HG03460 (cell line): ENCODE results near the gene CDH4.
"Not testable (repeated sequence)": the region's sequence is repeated elsewhere in the genome, so short reads cannot be mapped to it uniquely, and the experiment has no call there.

Experiments
- ATAC-seq: cut with Tn5 transposase; IDR thresholded peaks from one replicate; pipeline ENCODE4 v1.9.1; 2021; ENCODE audit not compliant: unreplicated experiment

The CDH4 gene

DNA sequence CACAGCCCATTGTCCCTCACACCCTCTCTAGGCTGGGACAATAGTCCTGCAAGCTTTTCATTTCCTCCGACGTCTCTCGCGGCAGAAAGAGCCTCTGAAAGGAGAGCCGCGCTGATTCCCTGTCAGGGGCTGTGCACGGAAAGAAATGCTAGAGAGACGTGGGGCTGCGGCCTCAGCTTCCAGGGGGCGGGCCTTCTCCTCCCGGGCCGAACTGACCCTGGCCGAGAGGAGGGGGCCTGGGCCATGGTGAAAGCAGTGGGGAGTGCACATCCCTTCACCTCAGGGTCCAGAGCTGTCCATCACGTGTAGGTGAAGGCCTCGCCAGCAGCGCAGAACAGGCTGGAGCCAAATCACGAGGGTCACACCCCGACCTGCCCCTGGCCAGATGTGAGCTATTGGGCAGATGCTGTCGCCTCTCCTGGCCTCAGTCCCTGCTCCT lies 593.2 kb downstream of the CDH4 start:
- no peak for ATAC-seq

DNA sequence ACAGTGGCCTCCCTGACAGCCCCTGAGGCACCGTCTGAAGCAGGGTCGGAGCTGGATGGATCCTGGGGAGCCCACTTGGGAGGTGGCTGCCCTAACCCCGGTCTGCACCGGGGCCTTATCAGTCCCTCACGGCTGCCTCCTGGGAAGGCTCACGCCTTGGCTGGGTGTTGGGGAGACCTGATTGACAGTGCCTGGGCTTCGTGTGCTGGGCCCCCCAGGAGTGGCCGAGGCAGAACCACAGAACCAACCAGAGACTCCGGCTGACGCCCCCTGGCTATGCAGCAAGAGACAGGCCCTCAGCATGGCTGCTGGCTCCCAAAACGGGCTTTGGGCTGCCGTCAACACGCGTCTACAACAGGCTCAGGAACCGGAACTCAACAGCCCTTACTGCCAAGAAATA lies 594.0 kb downstream of the CDH4 start:
- ATAC-seq, result no peak

DNA sequence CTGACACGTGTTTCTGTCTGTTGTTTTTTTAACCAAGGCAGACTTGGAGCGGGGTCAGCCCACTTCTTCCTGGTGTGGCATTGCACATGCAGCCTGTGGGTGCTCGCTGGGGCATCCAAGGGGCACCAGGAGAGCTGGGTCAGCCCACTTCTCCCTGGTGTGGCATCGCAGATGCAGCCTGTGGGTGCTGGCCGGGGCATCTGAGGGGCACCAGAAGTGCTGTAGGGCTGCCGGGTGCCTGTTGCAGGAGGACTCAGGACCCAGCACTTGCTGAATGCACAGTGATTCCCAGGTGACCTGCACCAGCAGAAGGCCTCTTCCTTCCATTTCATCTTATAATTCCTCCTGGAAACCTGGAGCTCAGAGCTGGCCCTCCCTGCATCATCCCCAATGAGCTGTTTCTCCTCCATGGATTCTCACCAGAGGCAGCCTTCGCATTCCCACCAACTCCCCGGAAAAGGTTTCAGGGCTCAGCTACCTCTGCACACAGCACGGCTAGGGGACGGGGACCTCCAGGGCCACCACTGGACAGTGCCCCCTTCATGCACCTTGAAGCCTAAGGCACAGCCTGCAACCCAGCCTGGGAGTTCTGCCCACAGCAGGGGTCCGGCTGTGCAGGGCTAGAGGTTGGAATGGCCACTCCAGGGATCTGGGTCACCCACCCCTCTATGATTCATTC lies 594.8 kb downstream of the CDH4 start:
- no peak for ATAC-seq

DNA sequence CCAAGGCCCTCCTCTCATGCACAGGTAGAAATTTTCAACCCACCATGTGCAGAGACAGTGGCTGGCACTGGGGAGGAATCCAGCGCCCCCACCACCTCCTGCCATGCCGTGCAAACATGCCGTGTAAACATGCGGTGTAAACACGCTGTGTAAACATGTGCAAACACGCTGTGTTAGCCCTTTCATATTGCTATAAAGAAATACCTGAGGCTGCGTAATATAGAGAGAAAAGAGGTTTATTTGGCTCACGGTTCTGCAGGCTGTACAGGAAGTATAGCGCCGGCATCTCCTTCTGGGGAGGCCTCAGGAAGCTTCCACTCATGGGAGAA lies 595.3 kb downstream of the CDH4 start:
- ATAC-seq, result no peak

DNA sequence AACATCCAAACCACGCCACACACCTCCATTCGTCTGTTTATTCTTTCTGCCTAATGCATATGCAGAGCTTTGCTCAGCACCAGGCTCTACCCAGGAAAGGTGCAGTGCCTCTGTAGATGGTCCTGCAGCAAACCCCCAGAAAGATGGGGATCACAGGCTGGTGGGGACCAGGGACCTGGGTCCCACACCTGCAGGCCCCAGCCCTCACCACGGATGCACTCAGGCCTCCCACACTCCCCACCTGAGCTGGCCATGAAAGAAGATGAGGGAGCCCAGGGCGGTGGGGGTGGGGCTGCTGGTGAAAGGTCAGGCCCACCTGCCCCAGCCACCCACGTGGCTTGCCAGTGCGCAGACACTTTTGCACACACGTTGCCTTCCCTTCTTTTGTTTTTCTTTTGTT lies 595.9 kb downstream of the CDH4 start:
- no peak for ATAC-seq

DNA sequence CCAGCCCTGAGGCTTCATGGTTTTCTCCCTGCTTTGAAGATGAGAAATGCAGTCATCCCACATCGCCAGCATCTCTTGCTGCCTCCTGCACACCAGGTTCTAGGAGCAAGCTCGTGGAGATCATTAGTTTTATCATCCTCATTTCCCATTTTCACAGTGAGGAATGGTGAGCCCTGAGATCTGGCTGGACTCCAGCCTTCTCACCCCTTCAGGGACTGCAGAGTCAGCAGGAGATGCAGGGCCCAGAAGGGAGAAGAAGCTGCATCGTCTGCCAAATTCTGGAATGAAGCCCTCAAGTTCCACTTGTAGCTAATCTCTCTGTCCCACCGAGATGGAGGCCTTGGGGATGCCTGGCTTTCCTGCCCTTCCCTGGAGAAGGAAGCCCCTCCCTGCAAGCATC lies 596.8 kb downstream of the CDH4 start:
- ATAC-seq, result no peak

DNA sequence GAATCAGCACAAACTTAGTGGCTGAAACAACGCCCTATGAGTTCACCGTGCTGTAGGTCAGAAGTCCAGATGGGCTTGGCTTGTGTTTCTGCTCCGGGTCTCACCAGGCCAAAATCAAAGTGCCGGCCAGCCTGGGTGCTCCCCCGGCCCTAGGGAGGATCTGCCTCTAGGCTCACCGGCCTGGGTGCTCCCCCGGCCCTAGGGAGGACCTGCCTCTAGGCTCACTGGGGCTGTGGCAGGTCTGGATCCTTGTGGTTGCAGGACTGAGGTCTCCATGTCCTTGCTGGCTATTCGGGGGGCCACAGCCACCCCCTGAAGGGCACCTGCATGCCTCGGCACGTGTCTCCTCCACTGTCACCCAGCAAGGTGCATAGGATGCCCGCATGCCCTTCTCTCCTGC lies 597.3 kb downstream of the CDH4 start:
- no peak for ATAC-seq

DNA sequence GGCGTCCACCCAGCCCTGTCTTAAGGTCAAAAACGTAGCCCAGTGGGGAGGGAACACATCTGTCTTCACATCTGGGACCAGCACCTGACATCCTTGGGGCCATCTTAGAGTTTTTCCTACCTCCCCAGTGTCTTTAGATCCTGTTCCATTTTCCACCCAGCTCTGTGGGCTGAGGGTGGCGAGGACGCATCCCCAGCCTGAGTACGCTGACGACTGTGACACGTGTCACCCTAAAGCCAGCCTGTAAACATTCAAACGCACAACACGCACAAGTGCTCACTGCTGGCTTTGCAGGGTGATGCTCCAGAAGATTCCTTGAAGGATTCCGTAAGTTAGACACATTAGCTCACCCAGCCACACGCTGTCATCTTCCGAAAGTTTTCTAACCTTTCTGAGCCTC lies 597.8 kb downstream of the CDH4 start:
- no peak for ATAC-seq

DNA sequence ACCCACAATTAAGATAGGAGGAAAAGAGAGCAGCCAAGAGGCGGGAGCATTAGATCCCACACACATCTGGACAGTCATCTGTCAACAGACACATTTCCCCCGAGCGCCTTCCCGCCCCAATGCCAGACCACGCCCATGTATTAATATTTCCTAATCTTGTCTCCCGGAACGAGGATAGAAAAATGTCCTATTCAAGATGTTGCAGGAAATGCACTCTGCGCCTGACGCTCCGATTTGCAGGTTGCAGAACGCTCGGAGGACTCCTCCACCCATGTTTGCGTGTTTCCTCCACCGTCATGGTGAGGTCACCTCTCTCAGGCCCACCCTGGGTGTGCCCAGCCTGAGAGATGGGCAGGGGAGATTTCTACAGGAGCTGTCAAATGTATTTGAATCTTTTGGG lies 598.4 kb downstream of the CDH4 start:
- ATAC-seq, result no peak

DNA sequence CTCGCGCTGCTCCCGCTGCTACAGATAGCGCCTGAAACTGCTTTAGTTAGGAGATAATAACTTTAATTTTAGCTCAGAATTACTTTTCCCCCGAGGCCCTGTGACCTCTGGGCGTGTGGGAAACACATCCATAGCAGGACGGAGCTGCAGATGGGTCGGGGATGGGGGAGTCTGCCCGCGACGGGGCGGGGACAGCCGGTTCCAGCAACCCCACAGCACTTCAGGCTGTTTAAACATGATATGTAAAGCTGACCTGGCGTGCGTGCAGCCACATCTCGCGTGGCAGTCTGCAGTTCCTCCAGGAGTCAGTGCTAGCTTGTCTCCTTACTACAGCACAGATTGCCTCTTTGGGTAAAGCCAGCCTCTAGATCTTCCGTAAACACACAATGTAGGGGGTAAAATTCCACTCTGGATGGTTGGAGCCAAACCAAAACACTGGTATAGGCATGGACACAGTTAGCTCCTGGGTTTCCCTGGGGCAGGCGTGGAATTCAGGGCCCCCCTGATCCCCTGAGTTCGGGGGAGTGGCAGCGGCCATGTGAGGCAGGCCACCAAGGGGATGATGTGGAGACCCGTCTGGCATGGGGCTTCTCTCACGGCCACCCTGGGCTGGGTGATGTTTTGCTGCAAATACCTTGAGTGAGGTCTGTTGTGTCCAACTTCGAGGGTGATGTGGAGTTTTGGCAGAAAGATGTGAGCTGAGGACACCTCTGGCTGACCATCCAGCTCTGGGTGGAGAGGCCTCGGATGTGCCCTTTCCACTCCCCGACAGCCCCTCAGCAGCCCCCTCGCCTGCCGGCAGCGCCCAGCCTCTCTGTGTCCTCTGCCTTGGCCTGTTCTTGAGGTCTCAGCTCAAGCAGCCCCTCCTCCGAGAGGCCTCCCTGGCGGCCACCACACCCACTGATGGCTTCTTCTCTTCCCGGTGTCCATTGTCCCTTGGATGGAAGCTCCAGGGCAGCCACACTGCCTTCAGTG lies 599.2 kb downstream of the CDH4 start:
- no peak for ATAC-seq

DNA sequence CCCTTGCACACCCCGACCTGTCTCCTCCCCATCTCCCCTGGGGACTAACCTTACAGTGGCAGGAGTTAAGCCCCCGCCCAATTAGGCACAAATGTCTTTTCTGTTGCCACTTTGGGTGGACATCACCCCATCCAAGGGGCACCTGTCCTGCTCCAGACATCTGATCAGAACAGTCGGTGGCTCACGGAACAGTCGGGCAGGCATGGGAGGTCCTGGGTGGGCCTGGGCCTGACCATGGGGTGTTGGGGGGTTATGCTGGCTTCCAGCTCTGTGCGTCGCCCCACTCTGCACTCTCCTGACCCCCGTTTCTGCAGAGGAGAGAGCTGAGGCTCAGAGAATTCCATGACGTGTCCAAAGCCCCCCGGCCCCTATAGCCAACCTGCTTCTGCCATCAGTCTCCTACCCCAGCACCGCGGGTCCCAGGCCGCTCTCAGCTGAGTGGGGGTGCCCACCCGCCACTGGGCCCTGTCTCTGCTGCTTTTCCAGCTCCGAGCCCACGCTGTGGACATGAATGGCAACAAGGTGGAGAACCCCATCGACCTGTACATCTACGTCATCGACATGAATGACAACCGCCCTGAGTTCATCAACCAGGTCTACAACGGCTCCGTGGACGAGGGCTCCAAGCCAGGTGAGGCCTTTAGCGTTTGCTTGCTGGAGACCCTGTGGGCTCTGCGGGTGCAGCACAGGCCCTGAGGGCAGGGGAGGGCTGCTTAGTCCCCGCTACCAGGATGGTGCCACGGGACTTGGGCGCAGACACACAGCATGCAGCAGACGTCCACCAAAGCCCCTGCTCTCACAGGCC lies 600.4 kb downstream of the CDH4 start:
- ATAC-seq, result no peak

DNA sequence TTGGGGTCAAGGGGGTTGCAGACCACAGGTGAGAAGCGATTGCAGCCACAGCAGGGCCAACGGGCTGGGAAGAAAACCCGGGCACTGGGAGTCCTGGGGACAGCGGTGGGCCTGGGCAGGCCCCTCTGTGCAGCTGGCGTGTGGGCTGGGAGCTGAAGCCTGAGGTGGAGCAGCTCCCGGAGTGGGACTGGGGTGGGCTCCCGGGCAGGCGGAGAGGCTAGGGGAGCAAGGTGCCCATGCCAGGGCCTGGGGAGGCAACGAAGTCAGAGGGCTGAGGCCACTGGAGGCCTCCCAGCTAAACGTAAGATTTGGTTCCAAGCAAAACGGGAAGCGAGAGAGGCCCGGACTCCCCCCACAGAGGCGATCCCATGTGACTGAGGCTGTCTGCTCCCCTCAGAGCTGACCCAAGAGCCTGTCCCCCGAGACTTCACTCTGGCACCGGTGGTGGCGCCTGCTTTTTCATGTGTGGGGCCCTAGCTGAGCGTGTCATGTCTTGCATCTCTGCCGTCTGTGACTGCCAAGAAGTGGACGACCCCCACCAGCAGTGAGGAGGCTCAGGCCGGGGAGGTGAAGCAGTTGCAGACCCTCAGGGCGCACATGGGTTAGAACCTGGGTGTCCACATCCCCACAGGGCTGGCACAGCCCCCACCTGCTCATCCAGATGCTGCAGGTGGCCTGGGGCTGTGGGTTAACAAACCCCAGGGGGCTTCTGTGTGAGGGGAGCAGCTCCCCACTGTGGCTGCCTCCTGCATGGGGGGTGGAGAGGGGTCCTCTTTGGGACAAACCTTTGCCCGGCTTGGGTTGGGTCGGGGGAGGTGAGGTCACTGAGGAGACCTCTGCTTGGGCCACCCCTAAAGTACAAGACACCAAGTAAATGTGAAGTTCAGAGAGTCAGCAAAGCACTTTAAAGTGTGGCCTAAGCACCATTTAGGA lies 601.3 kb downstream of the CDH4 start:
- ATAC-seq, result no peak

DNA sequence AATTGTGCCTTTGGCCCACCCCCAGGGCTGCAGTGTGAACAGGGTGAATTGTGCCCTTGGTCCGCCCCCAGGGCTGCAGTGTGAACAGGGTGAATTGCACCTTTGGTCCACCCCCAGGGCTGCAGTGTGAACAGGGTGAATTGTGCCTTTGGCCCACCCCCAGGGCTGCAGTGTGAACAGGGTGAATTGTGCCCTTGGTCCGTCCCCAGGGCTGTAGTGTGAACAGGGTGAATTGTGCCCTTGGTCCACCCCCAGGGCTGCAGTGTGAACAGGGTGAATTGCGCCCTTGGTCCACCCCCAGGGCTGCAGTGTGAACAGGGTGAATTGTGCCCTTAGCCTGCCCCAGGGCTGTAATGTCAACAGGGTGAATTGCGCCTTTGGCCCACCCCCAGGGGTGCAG lies 602.5 kb downstream of the CDH4 start:
- ATAC-seq, result not testable (repeated sequence)

DNA sequence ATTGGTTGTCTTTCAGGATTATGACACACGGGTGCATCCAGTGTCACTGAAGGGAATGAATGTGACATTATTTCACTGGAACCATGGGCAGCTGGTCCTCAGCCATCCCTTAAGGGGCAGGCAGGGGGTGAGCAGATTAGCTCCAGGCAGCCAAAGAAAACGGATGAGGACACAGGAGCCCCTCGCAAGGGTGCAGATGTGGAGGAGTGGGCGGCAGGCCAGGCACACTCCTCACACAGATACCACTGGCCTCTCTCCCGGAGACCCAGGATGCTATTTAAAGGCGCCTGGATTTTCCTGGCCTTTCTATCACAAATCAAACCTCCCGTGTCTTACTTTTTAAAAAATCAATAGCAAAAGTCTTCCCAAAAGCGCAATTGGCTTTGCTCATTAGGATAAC lies 603.2 kb downstream of the CDH4 start:
- no peak for ATAC-seq

DNA sequence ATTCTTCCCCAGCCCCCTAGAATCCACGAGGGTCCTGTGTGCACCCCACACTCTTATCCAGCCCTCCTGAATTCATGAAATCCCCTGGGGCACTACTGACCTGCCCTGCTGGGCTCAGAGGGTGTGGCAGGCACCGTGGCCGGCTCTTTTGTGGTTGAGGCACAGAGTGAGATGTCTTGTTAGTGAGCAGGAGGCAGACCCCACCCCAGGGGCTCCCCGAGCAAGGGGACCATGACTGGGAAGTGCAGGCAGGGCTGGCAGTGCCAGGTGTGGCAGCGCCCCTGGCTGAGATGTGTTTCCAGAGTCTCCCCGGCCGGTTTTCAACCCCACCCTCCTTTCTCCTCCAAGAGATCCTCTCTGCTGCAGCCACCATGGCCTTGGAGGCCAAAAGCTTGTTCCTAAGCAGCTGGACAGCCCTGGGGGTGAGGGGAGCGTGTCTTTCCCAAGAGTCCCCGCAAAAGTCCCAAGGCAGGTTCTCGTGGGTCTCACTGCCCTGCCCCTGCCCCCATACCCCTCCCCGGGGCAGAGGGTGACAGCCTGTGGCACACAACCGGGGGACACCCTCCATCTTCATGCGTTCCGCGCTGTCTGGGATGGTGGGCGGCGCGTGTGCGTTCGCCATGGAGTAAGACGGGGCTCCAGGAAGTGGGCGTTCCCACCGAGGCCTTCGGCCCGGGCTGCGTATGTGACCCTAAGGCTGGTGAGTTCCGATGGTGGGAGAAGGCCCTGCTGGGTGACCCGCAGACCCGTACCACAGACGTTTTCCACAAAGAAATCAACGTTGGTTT lies 604.8 kb downstream of the CDH4 start:
- ATAC-seq, result no peak

DNA sequence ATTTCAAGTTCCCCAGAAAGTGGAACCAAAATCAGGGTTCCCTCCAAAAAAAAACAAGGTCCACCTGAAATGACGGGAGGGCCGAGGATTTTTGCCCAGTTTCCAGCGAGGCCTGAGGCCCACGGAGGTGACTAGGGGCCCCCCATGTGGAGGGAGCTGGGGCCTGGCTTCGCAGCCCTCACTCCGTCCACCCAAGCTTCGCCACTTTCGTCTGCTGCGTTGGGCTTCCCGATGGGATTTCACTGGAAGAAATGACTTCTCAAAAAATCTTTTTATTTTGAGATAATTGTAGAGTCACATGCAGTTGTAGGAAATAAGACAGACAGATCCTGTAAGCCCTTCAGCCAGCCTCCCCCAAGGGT lies 605.3 kb downstream of the CDH4 start:
- no peak for ATAC-seq

DNA sequence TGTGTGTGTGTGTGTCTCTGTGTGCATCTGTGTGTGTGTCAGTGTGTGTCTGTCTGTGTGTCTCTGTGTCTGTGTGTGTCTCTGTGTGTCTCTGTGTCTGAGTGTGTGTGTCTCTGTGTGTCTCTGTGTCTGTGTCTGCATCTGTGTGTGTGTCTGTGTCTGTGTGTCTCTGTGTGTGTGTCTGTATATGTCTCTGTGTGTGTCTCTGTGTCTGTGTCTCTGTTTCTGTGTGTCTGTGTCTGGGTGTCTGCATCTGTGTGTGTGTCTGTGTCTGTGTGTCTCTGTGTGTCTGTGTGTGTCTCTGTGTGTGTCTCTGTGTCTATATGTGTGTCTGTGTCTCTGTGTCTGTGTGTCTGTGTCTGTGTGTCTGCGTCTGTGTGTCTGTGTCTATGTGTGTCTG lies 605.8 kb downstream of the CDH4 start:
- no peak for ATAC-seq

DNA sequence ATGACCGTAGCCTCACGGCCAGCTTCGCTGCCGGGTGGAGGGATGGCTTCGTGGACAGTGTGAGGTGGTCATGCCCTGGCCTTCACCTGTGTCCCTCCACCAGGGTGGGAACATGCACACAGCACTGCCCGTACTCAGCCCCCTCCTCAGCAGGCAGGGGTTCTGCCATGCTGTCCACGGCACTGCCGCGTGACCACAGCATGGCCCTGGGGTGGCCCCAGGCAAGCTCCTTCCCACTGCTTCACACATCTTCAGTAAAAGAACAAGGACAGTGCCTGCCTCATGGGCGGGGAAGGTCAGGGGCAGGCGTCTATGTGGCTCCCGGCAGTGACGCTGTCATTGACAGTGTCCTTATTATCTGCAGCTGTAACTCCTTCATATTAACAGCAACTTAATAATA lies 607.7 kb downstream of the CDH4 start:
- no peak for ATAC-seq

DNA sequence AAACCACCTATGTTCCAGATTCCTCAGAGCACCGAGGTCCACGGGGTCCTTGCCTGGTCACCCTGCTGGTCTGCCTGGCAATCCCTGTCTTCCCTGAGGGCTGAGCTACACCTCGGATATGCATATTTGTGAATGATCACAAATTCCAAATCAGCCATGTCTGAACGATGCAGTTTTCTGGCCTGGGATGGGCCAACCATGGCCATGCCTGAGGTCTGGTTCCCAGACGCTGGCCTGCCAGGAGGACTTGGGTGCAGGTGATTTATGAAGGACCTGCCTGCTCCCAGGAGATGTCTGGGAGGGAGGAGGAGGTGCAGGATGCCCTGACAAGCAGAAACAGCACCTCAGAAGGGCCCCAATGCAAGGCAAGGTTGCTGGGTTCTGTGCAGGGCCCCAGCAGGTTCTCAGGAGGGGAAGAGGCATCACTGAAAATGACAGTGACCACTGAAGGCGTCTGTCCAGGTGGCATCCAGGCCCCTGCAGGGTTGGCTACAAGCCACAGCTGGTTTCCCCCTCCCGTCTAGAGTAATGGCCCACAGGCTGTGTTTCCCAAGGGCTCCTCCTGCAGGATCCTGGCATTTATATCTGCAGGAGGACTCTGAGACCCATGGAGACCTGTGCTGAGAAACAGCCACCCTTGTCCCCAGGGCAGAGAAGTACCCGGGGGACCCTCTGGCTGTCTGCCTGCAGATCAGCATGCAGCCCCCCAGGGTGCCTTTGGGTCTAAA lies 608.4 kb downstream of the CDH4 start:
- no peak for ATAC-seq
